Activated B cell treated with CpG ODN at 0.5 μM for 24 hours (primary cell): ENCODE data around the gene STARD9. TPM values are rescaled to one million over a fixed set of nuclear protein-coding genes. Genes with fewer than 3 reads are reported as not detected.

Experiments used
- ATAC-seq: fragments of 200-7000 bp; cut with Tn5 transposase; one replicate; pipeline ENCODE4 v1.10.0; 2021; ENCODE audit warnings: low read depth, mild to moderate bottlenecking, moderate library complexity
- CTCF ChIA-PET: fragments of 350-600 bp; sonication (Branson Sonifier 250); formaldehyde crosslinking; loops from one replicate; lab custom pipeline; 2021; ENCODE audit warnings: antibody characterized with exemption; lab: Charles Lee
- POLR2A ChIA-PET: fragments of 350-600 bp; sonication (Branson Sonifier 250); formaldehyde crosslinking; loops from one replicate; lab custom pipeline; 2021; ENCODE audit warnings: antibody characterized with exemption; lab: Charles Lee
- DNase-seq: peaks from one replicate; pipeline ENCODE4 v3.0.0; 2022
- H3K27ac Mint-ChIP-seq: one replicate; pipeline ENCODE4 v1.8.0; 2020; ENCODE audit warnings: mixed read lengths
- H3K27me3 Mint-ChIP-seq: one replicate; pipeline ENCODE4 v1.8.0; 2021; ENCODE audit warnings: mixed read lengths
- H3K36me3 Mint-ChIP-seq: one replicate; pipeline ENCODE4 v1.8.0; 2021; ENCODE audit warnings: low read depth, mixed read lengths
- H3K4me1 Mint-ChIP-seq: one replicate; pipeline ENCODE4 v1.8.0; 2021; ENCODE audit warnings: mixed read lengths
- H3K4me3 Mint-ChIP-seq: one replicate; pipeline ENCODE4 v1.8.0; 2020; ENCODE audit warnings: mild to moderate bottlenecking, mixed read lengths
- H3K9me3 Mint-ChIP-seq: one replicate; pipeline ENCODE4 v1.8.0; 2020; ENCODE audit warnings: mixed read lengths
- CTCF ChIP-seq: fragments of 200-600 bp; IDR thresholded peaks from one replicate; pipeline ENCODE4 v1.8.0; 2022; ENCODE audit warnings: antibody characterized with exemption, mild to moderate bottlenecking
- intact Hi-C: fragments of 100-400 bp; cut with micrococcal nuclease; formaldehyde crosslinking; loops from one replicate; pipeline ENCODE4 v1.15.1; 2024
- total RNA-seq: library from RNA; stranded (reverse); gene quantifications from 2 replicates; pipeline ENCODE4 v1.2.3, GENCODE V29; 2022

STARD9 gene
- total RNA-seq, 1 donor from 2014 or later = 7.1 TPM

- intact Hi-C loops = loop anchor here (10.0 kb wide), 1 partner anchor 457 kb away; the partner anchor contains the start of genes GANC and TMEM87A
- CTCF ChIA-PET = no interaction called here
- DNase-seq (no peak), ATAC-seq (no peak)
- Mint-ChIP-seq H3K36me3 (peaks cover 69% of the 10 kb centered on the region), H3K27ac (no peak overlapping the region), H3K27me3 (no peaks in the 10 kb centered on the region), H3K4me1 (peaks cover 7% of the 10 kb centered on the region), H3K4me3 (no peak overlapping the region), H3K9me3 (no peaks in the 10 kb centered on the region)
- no peak for TF ChIP-seq CTCF
- POLR2A ChIA-PET = no interaction called here
These were observed 156.1 kb downstream of the STARD9 start for GRCh38 chr15:42731461-42731860.

GRCh38 chr15:42732095-42732827 is 156.9 kb downstream of the STARD9 start:
- ChIA-PET CTCF (no interaction called here), POLR2A (no interaction called here)
- Mint-ChIP-seq H3K27ac (no peak overlapping the region), H3K9me3 (no peaks in the 10 kb centered on the region), H3K27me3 (no peaks in the 10 kb centered on the region), H3K36me3 (peaks cover 62% of the 10 kb centered on the region), H3K4me3 (no peak overlapping the region), H3K4me1 (peaks cover 9% of the 10 kb centered on the region)
- intact Hi-C loops = loop anchor here (10.0 kb wide), 1 partner anchor 457 kb away; the partner anchor contains the start of genes GANC and TMEM87A
- ATAC-seq (no peak), DNase-seq (no peak)
- no peak for TF ChIP-seq CTCF

- TF ChIP-seq CTCF = no peak
- peaks cover 13% of the 10 kb centered on the region for H3K4me1 Mint-ChIP-seq
- no peak overlapping the region for H3K27ac Mint-ChIP-seq
- H3K36me3 Mint-ChIP-seq = peaks cover 55% of the 10 kb centered on the region
- ATAC-seq = no peak
- no peaks in the 10 kb centered on the region for H3K9me3 Mint-ChIP-seq
- no peak for DNase-seq
- no peaks in the 10 kb centered on the region for H3K27me3 Mint-ChIP-seq
- ChIA-PET CTCF (no interaction called here), POLR2A (no interaction called here)
- intact Hi-C loops = loop anchor here (10.0 kb wide), 1 partner anchor 458 kb away; the partner anchor contains the start of genes GANC and TMEM87A
- H3K4me3 Mint-ChIP-seq = no peak overlapping the region
These were observed 157.6 kb downstream of the STARD9 start for GRCh38 chr15:42733027-42733426.

- no peak for TF ChIP-seq CTCF
- H3K27ac Mint-ChIP-seq = no peak overlapping the region
- ChIA-PET POLR2A (interaction anchor here (0.6 kb wide), 1 partner anchor 1078 kb away, joined by 7 read pairs; no protein-coding TSS in a partner anchor), CTCF (no interaction called here)
- no peaks in the 10 kb centered on the region for H3K9me3 Mint-ChIP-seq
- H3K36me3 Mint-ChIP-seq = peaks cover 45% of the 10 kb centered on the region
- H3K4me1 Mint-ChIP-seq = peaks cover 13% of the 10 kb centered on the region
- peak overlapping the region; percentile 46 for H3K4me3 Mint-ChIP-seq
- H3K27me3 Mint-ChIP-seq = no peaks in the 10 kb centered on the region
- ATAC-seq (no peak), DNase-seq (no peak)
- intact Hi-C loops = loop anchor here (10.0 kb wide), 1 partner anchor 459 kb away; the partner anchor contains the start of genes GANC and TMEM87A
These were observed 158.8 kb downstream of the STARD9 start for GRCh38 chr15:42734076-42734672.
